GM21576 (cell line): ENCODE measurements around the gene PTBP1.
A peak's percentile ranks its signal among the peaks of the same experiment; 100 is the strongest.

ENCODE experiments used
- ATAC-seq: cut with Tn5 transposase; IDR thresholded peaks from one replicate; pipeline ENCODE4 v1.9.1; 2021; ENCODE audit warnings: mild to moderate bottlenecking, moderate library complexity; ENCODE audit not compliant: unreplicated experiment

PTBP1 gene

DNA sequence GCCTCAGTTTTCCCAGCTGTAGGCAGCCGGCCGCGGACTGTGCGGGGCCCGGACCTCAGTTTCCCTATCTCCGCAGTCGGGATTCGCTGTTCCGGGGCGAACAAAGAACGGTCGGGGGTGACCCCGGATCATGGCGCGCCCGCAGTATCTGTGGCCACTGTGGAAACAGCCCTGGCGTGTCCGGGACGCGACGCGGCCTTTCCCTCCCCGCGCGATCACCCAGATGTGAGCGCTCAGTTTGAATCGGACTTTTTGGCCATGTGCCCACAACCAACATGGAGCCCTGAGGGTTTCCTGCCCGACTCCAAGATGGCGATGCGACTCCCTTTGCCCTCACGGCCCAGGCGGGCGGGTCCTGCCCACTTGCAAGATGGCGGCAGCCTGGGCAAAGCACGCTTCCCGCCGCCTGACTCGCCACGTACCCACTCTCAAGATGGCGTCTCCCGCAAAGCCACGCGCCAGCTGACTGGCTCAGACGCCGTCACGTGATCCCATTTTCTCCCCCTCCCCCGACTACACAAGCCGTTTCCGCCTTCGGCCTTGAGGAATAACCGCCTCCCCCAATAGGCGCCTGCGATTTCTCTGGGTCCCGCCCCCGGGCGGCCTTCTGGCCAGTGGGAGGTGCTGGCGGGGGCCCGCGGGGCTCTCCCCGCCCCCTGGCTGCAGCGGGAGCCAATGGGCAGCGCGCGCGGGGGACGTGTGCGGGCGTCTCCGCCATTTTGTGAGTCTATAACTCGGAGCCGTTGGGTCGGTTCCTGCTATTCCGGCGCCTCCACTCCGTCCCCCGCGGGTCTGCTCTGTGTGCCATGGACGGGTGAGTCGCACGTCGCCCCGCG lies at the start of gene PTBP1:
Gene PTBP1, plus strand, starts transcription at position 761 of the 836 bp plus-strand sequence. Its CDS starts 46 bp downstream, at position 807.
- peak; percentile 73 for ATAC-seq

DNA sequence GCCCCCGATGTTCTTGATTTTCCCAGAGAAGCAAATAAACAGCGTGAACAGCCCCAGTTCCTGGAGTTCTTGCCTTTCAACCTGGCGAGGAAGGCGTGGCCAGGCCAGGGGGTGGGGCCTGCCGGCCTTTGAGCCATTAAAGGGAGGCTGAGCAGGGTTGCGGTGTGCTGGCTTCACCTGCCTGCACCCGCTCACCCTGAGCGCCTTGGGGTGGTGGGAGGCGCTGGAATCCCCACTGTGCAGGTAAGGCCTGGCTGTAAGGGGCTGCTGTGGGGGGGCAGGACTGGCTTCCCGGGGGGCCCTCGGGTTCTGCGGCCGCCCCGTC lies 49.0 kb upstream of the PTBP1 start:
- no peak for ATAC-seq

DNA sequence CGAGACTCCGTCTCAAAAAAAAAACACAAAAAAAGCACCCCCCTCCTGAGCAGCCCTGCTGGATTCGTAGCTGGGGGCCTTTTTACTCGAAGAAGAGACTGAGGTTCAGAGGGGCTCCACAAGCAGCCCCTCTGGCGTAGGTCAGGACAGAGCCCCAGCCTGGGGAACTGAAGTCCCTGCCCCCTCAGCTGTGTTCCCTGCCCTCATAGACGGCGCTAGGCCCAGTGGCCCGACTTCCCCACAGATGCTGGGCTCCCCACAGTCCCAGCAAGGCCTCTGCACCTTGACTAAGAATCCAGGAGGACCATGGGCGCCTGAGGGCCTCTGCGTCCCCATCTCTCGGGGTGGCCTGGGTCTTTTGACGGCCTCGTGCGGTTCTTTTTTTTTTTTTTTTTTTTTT lies 47.4 kb upstream of the PTBP1 start:
- ATAC-seq, result no peak

DNA sequence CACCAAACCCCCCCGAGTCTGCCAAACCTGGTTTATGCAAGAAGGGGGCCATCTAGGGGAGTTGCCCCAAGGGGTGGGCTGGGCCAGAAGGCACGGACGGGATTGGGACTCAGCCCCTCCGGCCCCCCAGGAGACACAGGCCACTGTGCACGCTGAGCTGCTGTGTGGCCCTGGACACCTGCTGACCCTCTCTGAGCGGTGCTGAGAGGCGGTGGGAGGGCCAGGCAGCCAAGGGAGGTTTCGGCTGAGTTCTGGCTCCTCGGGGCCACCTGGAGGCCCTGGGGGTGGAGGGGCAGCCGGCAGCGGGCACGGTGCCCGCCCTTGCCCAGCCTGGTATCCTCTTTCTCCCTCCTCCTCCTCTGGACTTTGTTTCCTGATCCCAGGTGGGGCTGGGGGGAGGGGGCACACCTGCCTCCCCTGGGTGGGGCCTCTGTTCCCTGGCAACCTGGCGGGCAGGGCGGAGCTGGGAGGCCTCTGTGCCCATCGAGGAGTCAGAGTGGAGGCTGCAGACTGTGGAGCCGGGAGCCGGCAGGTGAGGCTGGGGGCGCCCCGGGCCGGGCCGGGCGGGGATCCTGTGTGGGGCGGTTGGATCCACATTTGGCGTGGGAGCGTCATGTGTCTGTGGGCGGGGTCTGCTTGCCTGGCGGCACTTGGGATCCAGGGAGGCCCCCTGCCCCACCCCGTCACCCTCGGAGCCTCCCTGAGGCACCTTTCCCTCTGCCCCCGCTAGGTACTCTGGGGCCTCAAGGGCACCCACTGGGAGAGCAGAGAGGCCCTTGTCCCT lies 46.4 kb upstream of the PTBP1 start, which contains the start of gene MISP:
Gene MISP, plus strand, starts transcription at position 473 of the 784 bp plus-strand sequence. CDS start 5,835 bp downstream, outside the sequence.
- ATAC-seq, result no peak

DNA sequence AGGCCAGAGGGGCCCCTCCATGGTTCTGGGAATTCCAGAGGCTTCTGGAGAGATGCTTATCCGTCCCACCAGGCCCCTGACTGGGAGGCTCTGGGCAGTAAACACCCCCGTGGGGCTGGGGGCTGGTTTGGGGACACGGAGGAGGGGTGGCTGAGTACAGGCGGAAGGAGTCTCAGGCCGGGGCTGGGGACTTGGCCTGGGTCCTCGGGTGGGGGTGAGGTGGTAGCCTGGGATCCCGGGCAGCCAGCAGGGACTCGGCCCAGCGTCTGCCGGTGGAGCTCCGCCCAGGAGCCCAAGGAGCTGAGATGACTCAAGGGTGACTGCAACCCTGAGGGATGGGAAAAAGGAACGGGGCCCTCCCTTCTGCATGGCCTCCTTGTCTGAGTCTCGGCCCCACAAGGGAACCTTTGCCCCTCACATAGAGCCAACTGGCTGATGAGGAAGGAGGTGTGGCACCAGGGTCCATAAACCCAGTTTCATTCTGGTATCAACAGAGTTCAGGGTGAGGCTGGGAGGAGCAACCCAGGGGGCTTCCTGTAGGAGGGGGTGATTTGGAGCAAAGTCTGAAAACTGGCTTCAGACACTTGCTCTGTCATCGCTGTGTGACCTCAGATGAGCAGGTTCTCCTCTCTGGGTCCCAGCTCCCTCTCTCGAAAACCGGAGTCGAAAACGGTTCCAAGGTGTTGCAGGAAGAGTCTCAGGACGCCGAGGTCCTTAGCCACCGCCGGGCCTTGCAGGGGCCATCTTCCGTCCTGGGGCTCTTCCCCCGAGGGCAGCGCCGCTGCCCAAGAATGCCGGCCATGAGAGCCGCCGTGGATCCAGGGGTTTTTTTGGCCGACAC lies 45.5 kb upstream of the PTBP1 start:
- ATAC-seq, result no peak

DNA sequence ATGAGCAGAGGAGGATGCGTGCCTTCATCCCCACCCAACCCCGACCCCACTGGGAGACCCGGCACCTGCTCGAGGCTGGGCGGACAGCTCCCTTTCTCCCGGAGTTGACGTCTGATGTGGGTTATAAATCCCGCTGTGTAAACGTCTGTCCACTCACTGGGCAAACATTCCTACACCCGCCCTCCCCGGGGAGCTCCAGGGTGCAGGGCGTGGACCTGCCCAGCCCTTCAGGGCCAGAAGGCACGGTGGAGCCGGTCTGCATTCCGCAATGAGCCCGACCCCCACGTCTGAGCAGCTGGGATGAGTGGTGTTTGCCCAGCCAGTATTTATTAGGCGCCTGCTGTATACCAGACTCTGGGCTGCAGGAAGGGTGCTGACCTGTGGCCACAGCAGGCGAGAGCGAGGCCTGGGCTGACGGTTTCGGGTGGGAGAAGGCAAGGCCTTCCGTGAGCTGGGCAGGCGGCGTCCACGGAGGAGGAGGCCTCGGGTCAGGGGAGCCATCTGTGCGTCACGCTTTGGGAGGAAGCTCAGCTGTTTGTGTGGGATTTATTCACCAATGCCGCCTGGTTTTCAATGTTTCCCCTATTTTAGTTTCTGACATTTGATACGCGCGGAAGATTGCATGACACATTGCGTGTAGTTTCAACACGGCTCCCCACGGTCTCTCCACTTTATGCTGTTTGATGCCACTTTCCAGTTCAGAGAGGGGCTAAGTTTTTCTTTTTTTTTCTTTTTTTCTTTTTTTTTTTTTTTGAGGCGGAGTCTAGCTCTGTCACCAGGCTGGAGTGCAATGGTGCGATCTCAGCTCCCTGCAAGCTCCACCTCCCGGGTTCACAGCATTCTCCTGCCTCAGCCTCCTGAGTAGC lies 44.4 kb upstream of the PTBP1 start:
- ATAC-seq, result no peak

DNA sequence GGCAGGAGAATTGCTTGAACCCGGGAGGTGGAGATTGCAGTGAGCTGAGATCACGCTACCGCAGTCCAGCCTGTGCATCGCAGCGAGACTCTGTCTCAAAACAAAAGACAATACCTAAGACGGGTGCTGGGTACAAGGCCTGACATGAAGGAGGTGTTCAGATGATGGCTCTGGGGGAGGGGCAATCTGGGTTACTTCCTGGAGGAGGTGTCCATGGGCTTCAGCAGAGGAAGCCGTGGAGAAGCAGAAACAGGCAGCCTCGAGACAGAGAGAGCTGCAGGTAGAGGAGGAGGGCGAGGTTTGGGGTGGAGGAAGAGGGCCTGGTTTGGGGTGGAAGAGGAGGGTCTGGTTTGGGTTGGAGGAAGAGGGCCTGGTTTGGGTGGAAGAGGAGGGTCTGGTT lies 42.7 kb upstream of the PTBP1 start:
- no peak for ATAC-seq

DNA sequence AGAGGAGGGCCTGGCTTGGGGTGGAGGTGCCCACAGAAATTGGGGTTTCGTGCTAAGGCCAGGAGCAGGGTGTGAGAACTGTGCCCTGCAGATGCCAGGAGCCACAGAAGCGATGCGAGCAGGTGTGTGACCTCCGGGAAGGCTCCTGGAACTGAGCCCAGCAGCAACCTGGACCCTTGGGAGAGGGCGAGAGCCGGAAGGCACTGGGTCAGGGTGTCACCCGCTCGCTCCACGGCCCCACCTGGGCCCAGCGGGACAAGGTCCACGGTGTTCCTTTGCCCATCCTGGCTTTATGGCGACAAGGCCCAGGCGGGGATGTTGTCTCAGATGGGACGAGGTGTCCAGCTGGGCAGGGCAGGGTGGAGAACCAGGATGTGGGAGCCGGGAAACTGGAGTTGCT lies 42.2 kb upstream of the PTBP1 start:
- no peak for ATAC-seq

DNA sequence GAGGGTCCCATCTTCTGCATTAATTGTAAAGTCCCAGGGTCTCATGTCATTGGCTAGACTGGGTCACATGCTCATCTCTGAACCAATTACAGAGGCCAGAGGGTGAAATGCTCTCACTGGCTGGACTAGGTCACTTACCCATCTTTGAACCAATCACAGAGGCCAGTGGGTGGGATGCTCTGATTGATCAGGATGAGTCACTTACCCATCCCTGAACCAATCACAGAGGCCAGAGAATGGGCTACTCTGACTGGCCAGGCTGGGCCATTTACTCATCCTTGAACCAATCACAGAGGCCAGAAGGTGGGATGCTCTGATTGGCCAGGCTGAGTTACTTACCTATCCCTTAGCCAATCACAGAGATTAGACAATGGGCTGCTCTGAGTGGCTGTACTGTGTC lies 41.0 kb upstream of the PTBP1 start:
- no peak for ATAC-seq

DNA sequence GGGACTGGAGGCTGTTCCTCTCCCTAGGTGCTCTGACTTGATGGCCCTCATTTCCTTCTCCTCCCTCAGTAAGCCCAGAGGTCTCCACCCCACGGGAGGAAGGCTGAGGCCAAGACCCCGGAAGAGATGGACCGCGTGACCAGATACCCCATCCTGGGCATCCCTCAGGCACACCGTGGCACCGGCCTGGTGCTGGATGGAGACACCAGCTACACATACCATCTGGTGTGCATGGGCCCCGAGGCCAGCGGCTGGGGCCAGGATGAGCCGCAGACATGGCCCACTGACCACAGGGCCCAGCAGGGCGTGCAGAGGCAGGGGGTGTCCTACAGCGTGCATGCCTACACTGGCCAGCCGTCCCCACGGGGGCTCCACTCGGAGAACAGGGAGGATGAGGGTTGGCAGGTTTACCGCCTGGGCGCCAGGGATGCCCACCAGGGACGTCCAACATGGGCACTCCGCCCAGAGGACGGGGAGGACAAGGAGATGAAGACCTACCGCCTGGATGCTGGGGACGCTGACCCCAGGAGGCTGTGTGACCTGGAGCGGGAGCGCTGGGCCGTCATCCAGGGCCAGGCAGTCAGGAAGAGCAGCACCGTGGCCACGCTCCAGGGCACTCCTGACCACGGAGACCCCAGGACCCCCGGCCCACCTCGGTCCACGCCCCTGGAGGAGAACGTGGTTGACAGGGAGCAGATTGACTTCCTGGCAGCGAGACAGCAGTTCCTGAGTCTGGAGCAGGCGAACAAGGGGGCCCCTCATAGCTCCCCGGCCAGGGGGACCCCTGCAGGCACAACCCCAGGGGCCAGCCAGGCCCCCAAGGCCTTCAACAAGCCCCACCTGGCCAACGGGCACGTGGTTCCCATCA lies 40.2 kb upstream of the PTBP1 start:
- ATAC-seq, result no peak

DNA sequence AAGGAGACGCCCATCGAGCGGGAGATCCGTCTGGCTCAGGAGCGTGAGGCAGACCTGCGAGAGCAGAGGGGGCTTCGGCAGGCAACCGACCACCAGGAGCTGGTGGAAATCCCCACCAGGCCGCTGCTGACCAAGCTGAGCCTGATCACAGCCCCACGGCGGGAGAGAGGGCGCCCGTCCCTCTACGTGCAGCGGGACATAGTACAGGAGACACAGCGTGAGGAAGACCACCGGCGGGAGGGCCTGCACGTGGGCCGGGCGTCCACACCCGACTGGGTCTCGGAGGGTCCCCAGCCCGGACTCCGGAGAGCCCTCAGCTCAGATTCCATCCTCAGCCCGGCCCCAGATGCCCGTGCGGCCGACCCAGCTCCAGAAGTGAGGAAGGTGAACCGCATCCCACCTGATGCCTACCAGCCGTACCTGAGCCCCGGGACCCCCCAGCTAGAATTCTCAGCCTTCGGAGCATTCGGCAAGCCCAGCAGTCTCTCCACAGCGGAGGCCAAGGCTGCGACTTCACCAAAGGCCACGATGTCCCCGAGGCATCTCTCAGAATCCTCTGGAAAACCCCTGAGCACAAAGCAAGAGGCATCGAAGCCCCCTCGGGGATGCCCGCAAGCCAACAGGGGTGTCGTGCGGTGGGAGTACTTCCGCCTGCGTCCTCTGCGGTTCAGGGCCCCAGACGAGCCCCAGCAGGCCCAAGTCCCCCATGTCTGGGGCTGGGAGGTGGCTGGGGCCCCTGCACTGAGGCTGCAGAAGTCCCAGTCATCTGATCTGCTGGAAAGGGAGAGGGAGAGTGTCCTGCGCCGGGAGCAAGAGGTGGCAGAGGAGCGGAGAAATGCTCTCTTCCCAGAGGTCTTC lies 39.2 kb upstream of the PTBP1 start:
- ATAC-seq, result no peak

DNA sequence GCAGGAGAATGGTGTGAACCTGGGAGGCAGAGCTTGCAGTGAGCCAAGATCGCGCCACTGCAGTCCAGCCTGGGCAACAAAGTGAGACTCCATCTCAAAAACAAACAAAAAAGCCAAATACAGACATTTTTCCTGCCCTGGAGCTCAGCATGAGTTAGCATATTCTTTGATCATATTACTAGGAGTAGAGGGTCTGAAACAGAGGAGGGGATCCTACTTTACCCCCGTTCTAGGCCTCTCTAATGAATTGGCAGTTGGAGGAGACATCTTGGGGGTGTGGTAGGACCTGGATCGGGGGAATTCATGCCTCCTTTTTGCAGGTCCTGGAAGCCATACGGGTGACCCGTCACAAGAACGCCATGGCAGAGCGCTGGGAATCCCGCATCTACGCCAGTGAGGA lies 34.1 kb upstream of the PTBP1 start:
- ATAC-seq, result no peak

DNA sequence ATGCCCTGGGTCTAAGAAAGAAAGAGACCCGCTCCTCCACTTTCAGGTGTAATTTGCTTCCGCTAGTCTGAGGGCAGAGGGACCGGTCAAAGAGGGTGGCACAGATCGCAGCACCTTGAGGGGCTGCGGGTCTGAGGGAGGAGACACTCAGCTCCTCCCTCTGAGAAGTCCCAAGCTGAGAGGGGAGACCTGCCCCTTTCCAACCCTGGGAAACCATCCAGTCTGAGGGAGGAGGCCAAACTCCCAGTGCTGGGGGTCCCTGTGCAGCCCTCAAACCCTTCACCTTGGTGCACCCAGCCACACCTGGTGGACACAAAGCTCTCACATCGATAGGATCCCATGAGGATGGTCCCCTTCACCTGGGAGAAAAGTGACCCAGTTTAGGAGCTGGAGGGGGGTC lies 33.4 kb upstream of the PTBP1 start:
- ATAC-seq, result no peak

DNA sequence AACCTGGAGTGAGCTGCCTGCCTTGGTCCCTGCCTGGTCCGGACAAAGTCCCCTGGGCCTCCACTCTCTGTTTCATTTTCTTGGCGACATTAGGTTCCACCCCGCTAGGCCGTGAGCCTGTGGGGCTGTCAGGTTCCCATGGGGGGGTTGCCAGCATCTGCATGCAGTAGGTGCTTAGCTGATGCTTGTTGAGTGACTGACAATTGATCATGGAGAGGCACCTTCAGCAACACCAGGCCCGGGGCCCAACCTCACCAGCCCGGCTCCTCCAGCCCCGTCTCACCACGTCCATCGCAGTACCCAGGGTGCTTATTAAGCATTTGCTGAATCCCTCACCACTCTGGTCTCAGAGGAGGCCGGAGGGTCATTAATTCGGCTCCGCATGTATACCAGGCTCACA lies 33.0 kb upstream of the PTBP1 start:
- no peak for ATAC-seq

DNA sequence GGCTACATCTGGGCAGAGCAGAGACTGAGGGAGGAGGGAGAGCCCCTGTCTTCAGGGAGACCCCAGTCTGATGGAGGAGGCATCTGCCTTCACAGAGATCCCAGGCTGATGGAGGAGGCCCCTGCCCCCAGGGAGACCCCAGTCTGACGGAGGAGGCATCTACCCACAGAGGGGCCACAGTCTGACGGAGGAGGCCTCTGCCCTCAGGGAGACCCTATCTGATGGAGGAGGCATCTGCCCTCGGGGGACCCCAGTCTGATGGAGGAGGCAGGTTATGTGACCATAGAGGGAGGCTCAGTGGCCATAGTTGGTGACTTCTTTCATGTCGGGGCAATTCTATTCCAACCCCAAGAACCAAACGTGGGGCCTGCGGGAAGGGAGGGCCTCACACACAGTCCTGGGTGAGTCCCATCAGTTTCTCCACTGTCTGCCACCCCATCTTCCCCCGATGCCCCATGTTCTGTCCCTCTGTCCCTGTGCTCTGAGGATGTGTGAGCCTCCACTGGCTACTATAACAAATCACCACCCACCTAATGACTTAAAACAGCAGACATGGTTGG lies 32.0 kb upstream of the PTBP1 start:
- ATAC-seq, result no peak

DNA sequence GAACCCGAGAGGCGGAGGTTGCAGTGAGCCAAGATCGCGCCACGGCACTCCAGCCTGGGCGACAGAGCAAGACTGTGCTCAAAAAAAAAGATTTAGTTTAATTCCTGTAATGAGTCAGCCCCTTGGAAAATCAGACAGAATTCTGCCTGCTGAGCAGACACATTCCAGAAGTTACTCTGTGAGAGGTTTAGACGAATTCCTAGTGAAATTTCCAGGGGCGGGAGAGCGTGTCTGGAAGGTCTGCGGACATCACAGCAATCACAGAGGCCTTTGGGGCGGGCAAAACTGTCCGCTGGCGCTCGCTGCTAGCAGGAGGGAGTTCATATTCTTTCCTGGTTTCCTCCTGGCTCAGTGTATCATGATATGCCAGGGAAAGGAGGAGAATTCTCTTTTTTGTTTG lies 28.8 kb upstream of the PTBP1 start:
- no peak for ATAC-seq

DNA sequence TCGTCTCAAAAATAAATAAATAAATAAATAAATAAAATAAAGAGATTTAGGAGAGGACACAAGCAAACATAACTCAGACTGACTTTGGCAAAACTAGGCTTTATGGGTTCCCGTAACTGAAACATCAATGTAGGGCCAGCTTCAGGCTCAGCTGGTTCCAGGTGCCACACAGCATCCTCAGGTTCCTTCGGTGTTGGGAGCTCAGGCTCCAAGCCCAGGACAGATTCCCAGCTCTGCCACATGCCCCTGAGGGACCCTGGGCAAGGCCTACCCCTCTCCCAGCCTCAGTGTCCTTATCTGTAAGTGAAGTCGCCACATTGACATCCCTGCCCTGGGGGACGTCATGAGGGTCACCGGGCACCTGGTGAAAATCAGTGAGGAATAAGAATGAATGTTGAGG lies 27.6 kb upstream of the PTBP1 start:
- no peak for ATAC-seq

DNA sequence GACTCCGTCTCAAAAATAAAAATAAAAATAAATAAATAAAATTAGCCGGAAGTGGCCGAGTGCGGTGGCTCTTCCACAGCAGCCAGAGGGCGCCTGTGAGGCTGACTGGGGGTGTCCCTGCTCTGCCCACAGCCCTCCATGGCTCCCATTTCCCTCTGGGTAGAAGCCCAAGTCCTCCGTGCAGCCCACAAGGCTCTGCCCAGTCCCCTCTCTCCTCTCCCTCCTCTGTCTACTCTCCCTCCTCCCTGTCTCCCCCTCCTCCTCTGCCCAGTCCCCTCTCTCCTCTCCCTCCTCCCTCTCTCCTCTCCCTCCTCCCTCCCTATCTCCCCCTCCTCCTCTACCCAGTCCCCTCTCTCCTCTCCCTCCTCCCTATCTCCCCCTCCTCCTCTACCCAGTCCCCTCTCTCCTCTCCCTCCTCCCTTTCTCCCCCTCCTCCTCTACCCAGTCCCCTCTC lies 25.9 kb upstream of the PTBP1 start:
- ATAC-seq, result no peak
